GM18499 (cell line): ENCODE measurements around the gene C6.
"Not testable (repeated sequence)": the region's sequence is repeated elsewhere in the genome, so short reads cannot be mapped to it uniquely, and the experiment has no call there.

Experiments used
- ATAC-seq: cut with Tn5 transposase; IDR thresholded peaks from one replicate; pipeline ENCODE4 v1.9.1; 2021; ENCODE audit warnings: moderate number of reproducible peaks; ENCODE audit not compliant: insufficient read depth, unreplicated experiment

Gene C6

DNA sequence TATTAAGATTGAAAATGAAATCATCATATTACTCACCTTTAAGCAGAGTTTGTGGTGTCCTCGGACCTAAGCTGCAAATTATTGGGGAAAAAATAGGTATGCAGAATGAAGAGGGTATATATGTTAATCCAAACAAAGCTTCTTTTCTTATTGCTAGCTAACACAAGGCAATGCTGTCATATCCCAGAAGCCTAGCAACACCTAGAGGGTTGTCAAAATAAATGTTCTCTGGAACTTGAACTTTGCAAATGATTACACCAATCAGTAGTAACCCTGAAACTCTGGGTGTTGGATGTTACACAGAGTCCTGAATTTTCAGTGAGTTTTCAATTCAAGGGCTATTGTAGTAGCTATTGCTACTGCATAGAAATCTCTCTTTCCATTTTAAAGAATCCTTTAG lies at the start of gene C6:
TSS of gene C6 (minus strand) at position 193 of the 400 bp plus-strand sequence. CDS start 10,302 bp downstream, outside the sequence.
- no peak for ATAC-seq

DNA sequence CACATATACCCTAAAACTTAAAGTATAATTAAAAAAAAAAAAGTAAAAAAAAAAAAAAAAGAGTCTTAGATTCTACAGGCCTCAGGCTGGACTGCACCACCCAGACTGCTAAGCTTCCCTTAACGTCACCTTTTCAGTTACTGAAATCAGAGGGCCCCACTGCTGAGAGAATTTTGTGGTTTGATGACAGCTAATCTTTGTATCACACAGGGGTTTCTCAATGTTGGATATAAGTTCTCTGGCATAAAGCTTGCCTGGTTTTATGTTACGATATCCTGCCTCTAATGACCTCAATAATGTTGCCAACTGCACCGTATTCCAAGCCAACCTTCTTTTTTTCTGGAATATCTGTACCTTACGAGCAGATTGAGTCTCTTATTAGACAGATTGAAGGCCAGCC lies 43.1 kb upstream of the C6 start:
- ATAC-seq = no peak

DNA sequence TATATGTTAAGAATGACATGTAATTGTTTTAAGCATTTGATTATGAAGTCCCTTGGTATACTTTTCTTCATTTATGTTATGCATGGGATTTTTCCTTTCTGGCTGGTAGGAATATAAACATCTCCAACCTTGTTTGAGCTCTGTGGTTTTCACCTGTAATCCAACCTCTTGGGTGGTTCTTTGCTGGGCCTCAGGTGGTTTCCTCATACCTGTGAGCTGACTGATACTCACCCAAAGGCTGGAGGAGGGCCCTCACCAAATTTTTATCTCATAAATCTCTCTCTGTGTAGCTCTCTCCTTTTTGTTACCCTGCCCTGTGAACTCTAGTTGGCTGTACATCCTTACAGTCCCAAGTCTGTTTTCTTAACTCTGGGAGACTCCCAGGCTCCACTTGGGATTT lies 39.8 kb upstream of the C6 start:
- no peak for ATAC-seq

DNA sequence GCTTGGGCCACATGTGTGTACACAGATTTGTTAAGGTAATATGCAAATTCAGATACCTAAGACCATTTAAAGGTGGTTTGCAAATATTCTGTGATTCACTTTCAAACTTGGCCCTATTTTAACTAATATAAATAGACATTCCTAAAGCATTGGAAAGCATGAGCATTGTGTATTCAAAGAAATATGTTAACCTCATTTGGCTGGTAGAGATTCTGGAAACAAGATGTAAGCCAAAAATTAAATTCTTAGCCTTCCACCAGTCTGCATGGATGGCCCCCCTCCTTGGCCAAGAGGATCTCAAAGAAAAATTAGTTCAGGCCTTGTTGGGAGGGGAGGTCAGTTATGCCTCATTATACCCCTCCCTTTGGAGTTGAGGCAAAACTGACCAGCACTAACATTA lies 38.7 kb upstream of the C6 start:
- ATAC-seq = no peak

DNA sequence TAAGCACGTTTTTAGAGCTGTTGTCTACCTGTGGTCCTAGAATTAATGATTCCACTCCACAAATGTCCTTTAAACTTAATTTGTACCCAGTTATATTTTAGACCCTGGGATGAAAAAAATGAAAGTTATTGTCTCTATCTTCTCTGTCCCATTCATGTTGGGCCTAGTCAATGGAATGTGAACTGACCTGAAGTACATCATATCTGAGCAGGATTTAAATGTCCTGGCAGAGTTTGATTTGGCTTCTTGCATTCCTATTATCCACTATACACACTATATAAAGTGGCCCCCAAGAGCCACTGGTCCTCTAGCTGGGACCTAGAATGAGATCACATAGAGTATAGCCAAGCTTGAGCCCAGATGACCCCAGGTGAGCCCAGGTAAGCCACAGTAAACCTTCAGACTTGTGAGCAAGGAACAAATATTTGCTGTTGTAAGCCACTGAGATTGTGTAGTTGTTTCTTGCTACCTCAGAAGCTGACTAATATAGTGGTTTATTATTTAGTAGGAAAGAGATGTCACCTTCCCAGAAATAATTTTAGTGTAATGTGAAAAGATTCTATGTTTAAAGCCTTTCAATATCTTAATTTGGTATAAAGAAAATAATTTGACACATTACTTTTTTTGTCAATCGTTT lies 37.1 kb upstream of the C6 start:
- no peak for ATAC-seq

DNA sequence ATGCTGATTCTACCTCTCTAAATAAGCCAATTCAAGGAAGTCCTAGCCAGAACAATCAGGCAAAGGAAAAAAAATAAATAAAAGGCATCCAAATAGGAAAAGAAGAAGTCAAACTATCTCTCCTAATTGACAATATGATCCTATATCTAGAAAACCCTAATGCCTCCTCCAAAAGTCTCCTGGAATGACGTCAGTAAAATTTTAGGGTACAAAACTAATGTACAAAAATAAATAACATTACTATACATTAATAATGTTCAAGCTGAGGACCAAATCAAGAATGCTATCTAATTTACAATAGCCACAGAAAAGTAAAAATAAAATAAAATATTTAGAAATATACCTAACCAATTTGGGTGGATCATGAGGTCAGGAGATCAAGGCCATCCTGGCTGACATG lies 33.8 kb upstream of the C6 start:
- no peak for ATAC-seq

DNA sequence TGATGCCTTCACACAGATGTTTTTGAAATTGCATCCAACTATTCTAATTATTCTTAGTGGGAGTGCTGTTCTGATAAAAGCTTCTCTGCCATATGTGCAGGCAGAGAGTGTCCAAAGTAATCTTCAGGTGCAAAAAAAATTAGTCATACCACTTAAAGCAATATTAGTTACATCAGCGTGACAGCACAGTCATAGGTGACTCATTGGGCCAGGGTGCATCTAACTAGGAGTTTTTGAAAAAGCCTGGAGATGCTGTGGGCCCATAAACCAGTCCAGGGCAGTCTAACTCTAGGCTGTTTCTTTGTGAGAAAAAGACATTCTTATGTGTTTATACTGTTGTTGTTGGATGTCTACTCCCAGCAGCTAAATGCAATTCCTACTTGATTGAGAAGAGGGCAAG lies 33.0 kb upstream of the C6 start:
- ATAC-seq = no peak

DNA sequence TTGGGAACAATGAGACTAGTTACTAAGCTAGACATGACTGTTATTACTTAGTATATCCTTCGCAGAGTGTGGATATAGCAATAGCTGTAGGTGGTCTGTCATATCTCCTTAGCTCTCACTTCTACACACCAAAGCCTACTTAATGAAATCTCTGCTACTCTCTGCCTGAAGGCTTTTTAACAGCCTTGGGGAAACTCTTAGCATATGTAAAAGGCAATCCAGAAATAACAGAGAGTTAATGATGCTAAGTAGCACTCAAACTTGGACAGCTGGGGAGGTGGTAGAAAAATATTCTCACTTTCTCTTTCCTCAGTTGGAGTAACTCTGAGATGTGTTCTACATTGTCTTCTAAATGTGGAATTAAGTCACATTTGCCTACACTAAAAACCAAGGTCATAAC lies 30.2 kb upstream of the C6 start:
- ATAC-seq = no peak

DNA sequence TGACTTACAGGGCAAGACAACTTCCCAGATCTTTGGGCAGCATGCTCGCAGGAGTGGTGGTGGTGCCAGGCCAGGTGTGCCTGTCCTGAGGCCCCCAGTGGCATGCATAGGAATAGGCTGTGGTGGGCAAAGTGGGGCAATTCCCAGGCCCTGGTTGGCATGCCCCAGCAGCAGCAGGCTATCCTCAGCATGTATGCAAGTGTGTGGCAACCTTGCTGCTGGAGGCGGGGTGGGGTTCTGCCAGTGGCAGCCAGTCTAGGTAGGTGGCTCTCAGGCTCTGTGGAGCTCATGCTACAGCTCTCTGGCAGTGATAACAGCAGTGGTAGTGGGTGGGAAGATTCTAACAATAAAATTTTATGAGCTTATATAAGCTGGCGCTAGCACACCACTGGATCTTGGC lies 27.7 kb upstream of the C6 start:
- no peak for ATAC-seq

DNA sequence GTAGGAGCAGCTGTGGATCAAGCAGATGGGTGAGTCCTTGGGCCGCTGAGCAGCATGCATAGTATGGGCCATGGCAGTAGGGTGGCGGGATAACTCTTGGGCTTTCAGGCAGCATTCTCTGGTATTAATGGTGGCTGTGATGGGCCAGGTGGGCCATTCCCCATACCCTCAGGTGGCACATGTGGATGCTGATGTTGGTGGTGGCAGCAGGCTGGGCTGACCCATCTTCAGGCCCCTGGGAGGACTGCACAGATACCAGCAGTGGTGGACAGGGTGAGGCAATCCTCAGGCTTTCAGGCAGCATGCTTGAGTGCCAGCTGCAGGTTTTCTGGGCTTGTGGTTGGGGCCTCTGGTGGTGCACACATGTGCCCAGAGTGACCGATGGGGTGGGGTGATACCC lies 27.1 kb upstream of the C6 start:
- no peak for ATAC-seq

DNA sequence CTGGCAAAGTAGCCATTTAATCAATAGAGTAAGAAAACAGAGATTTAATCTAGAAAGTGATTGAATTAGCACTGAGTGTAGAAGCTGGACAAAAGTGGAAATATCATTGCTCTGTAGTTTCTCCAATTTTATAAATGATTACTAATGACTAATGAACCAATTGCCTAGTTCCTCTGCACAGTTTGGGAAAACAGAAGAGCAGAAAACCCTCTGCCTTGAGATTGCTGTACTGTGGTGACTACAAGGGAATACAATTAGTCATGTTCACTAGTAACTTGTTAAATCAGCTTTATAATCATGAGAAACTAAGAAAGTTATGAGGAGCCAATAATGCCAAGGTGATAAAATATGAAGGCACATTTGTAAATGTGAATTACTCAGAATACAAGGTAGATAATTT lies 21.1 kb upstream of the C6 start:
- no peak for ATAC-seq

DNA sequence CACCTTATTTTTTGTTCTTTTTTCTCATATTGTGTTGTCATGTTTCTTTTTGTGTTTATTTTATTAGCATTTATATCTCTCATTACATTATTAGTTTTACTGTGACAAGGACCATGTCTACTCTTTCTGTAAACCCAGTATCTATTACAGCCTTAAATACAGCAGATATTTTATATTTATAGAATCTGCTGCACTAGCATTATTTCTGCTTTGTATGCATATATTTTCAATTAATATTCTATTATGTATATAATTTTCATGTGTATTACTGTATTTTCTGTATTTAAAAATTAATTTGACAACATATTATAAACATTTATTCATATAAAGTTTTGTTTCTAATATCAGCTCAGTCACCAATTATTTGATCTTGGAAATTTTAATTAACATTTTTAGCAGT lies 19.5 kb upstream of the C6 start:
- ATAC-seq = no peak

DNA sequence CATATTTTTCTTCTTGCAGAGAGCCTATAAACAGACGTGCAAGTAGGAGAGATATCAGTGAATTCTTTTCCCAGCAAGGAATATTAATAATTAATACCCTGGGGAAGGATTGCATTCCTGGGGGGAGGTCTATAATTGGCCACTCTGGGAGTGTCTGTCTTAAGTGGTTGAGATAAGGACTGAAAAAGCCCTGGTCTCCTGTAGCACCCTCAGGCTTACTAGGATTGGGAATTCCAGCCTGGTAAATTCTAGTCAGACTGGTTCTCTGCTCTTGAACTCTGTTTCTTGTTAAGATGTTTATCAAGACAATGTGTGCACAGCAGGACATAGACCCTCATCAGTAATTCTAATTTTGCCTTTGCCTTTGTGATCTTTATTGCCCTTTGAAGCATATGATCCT lies 16.9 kb upstream of the C6 start:
- not testable (repeated sequence) for ATAC-seq

DNA sequence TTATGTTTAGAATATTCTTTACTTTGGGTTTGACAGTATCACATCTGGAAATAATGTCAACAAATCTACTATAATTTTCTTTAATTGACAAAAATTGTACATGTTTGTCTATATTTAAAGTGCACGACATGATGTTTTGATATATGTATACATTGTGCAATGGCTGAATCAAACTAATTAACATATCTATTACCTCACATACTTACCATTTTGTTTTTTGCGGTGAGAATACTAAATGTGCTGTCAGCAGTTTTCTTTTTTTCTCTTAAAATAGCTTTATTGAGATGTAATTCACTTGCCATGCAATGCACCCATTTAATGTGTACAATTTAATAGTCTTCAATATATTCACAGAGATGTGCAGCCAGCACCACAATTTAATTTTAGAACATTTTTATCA lies 10.6 kb upstream of the C6 start:
- no peak for ATAC-seq

DNA sequence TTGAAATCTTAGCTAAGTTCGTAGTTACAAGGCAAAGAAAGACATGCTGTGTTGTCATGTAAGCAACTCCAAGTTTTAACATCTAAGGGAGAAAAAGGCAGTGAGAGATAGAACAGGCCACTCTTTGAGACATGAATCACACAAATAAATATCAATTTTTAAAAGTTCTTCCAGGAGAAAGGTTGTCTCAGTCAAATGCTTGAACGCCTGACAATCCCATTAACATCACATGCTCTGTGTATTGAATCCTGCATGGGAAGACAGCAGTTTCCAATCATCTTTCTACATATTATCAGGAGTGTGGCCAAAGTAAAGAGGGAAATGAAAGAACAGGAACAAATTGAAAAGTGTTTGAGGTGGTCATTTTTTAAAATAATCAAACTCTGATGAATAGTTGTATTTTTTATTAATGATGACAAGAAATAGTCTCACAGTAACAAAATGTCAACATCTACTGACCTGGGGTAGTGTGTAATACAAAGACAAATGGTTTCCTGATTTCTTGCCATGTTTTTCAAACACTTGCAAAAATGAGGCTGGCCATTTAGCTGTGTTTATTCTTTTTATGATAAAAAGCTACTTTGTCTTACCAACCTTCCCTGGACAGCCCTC lies 6.4 kb upstream of the C6 start:
- ATAC-seq = no peak

DNA sequence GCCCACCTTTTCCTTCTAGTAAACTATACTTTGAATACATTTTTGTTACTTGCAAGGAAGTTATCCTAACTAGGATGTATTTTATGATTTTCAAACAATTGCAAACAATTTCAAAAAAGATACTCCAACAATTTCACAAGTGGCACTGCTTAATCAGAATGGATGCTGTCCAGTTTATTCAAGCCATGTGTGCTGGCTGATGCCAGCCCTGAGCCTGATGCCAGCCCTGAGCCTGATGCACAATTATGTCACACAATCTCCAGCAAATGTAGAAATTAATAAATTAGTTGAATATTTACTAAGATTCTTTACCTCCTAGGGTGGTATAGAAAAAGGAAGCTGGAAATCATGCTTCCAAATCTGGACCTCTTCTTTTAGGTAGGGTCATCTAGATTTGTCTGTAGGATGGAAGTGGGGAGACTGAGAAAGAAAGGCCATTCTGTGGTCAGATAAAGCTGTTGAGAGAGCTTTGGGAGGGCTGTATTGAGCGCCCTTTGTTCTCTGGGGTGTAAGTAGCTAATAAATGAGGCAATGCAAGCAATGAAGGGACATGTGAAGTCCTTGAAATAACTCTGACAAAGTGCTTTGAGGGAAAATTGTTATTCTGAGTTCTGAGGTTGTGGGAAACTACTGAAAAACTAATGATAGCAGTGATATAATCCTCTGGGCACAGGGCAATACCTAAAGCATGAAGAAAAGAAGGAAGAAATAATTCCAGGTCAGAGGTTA lies 5.8 kb upstream of the C6 start:
- no peak for ATAC-seq

DNA sequence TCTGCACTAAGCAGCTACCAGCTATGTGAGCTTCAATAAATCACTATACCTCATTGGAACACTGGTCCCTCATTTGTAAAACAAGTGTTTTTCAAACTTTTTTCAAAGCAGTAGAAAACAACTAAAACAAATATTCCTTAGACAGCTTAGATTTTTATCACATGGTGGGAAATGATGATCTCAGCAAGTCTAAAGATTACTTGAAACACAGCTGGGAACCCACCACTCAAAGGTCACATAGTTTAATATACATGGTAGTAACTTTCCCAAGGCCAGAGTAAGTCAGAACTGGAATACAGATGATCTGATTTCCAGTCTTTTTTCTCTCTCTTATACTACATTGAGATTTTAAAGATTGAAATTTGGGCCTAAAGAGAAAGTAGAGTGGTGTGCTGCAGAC lies 850 bp upstream of the C6 start:
- no peak for ATAC-seq

DNA sequence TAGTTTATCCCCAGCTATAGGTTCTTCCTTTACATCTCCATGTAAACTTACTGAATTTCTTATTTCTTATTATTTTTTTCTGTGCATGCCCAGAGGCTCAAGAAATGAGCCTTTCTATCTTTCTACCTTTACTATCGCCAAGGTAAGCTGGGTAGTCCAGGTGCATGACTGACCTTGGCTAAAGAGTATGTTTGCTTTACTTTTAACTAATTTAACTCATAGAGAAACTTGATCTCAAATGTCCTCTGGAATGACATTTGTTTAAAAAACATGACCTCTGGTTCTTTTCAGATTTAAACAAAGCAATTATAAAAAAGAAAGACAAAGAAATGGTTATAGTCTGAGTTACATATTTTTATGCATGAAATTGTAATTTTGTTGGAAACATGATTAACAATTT lies 397 bp downstream of the C6 start:
- ATAC-seq = no peak

DNA sequence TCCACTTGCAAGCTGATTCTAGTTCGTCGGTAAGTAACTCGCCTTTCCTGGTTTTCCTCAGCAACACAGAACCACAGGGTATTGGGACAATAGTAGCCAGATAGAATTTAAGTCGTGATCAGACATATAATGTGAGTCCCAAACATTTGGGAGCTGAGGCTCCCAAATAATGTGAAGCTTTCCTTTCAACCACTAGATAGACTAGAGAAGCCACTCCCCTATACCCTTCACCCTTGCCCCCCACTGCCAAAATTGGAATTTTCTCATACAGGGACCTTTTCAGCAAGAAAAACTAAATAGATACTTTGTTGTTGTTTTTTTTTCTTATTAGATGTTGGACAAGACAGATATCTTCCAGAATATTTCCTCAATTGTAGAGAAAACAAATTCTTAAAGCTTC lies 1.9 kb downstream of the C6 start:
- no peak for ATAC-seq

DNA sequence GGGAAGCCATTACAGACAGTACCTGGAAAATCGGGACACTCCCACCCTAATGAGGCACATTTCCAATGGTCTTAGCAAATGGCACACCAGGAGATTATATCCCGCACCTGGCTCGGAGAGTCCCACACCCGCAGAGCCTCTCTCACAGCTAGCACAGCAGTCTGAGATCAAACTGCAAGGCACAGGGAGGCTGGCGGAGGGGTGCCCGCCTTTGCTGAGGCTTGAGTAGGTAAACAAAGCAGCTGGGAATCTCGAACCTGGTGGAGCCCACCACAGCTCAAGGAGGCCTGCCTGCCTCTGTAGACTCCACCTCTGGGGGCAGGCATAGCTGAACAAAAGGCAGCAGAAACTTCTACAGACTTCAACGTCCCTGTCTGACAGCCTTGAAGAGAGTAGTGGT lies 7.9 kb downstream of the C6 start:
- ATAC-seq = not testable (repeated sequence)

DNA sequence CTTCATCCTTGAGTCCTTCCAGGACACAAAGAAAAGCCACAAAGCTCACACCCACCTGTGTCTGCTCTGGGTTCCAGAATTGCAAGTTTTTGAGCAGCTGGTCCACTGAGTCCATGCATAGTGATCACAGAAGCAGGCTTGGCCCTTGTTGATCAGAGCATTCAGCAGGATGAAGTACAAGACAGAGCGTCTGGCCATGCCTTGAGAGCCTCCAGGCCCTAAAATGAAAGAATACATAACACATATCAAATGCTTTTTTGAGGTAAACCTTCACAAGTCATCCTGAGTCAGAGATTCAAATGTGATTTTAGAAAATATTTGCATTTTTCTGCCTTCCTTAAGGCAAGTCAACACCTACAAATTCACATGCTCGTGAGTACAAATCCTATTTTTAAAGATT lies 10.3 kb downstream of the C6 start:
- no peak for ATAC-seq
